GM04504 (cell line): ENCODE data around the gene PARP3.

Experiments used
- DNase-seq: peaks from one replicate; pipeline ENCODE4 v3.0.0-alpha.2; 2012; ENCODE audit warnings: low read depth

Gene PARP3

GRCh38 chr3:51966922-51967383, 24.8 kb downstream of the PARP3 start:
- no peak for DNase-seq

- DNase-seq, result no peak
These were observed 25.4 kb downstream of the PARP3 start, which contains the start of gene PCBP4 for GRCh38 chr3:51967384-51968169. PCBP4 (minus strand) TSS chr3:51967454; CDS start chr3:51961240, 6,214 bp downstream.

DNA sequence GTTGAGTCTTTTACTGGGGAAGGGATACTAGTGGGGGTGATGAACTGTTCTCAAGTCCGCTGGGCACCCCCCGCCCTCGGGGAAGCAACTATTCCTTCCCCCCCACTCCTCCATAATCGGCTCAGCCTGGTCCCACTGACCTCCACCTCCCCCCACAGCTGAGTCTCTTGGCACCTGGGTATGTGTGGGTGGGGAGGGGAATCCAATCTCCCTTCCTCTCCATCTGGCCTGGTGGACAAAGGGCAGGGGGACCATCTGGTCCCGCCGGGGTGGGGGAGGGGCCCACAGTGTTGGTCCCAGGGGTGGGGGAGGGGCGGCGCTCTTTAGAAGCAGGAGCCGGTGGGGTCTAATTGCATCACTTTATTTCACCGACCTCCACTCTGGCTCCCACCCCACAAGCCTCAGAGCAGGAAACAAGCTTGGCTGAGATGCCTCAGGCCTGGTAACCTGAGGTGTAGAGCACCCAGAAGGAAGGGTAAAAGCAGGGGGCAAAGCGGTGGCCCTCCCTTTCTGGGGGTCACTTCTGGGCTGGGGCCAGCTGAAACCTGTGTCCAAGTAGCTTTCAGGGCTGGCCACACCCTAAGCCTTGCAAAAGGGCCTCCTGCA, 26.1 kb downstream of the PARP3 start:
- DNase-seq, result no peak

DNA sequence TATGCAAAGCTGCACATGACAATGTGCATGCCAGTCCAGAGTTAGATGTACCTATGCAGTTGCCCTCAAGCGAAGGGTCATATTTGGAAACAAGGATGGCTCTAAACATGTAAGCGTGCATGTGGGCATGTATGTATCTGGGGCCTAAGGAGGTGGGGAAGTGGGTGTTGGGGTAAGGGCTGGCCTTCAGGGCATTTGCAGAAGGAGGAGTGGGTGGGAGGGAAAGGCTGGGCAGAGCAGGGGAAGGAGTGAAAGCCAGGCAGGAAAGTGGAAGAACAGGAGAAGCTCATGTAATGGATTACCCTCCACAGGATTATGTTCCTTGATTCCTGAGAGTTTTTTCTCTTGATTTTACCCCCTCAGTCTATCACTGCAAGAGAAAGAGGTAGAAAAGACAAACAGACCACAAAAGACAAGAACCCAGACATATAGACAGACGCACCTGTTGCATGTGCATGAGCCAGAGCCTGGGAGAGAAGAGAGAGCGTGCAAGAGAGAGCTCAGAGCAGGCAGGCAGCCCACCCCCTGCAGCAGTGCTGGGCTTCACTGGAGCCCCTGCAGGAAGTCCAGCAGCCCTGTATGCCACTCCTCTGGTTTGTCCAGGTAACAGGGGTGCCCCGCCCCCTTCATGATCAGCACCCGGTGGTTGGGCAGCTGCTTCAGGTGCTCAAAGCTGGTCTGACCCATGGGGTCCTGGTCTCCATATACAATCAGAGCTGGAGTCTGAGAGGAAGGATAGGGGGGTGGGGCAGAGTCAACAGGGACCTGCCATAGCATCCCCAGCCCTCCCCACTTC, 26.9 kb downstream of the PARP3 start:
- no peak for DNase-seq

GRCh38 chr3:51969841-51970240, 27.7 kb downstream of the PARP3 start:
- no peak for DNase-seq

DNA sequence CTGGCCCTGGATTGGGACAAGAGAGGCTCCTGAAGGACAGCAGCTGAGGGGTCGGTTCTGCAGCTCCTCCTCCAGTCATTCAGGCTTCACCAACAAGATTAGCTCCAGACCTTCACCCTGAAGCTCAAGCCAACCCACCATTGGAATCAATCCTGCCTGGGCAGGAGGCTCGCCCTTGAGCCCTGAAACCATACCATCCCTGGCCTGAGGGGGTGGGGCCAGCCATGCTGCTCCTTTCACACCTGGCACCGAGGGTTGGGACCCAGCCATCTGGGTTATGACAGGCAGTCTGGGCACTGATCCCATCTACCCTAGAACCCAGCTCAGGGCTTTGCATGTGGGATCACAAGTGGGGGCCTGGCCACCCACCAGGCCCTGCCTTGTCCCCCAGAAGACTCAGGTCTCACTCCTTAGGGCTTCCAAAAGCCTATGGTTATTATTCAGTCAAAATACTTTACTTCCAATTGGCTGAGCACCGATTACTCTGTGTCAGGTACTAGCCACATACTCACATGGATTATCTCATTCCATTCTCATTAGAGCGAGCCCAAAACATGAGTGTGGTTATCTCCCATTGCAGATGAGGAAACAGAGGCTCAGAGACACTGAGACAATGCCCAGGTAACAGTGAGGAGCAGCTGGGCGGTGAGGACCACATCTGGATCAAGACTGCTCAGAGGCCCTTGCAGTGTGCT, 28.6 kb downstream of the PARP3 start:
- no peak for DNase-seq

GRCh38 chr3:51971350-51971749, 29.2 kb downstream of the PARP3 start:
- no peak for DNase-seq

DNA sequence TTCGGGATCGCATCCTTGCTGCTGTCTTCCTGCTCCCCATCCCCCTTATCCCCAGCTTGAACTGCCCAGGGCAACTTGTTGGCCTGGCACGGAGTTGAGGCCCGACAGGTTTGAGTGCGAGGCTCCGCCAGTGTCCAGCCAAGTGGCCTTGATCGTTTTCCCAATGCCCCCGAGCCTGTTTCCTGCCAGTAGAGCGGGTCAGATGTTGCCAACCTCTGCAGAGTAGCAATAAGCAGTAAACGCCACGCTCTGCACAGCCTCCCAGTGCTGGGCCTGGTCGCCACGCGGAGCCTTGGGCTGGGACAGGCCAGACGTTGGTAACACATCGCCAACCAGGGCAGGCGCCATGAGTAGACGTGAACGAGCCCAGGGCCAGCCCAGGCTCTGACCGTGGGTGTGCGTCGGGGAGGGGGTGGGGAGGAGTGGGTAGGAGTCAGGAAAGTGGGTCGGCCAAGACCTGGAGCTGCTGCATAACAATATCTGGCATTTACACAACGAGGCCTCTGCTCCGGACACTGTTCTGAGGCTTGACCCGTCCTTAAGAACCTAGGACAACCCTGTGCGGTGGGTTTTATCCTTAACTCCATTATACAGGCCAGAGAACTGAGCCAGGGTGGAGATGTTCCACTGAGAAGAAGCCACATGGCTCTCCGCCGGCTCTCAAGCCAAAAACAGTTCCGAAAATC, 32.3 kb downstream of the PARP3 start:
- DNase-seq, result no peak

DNA sequence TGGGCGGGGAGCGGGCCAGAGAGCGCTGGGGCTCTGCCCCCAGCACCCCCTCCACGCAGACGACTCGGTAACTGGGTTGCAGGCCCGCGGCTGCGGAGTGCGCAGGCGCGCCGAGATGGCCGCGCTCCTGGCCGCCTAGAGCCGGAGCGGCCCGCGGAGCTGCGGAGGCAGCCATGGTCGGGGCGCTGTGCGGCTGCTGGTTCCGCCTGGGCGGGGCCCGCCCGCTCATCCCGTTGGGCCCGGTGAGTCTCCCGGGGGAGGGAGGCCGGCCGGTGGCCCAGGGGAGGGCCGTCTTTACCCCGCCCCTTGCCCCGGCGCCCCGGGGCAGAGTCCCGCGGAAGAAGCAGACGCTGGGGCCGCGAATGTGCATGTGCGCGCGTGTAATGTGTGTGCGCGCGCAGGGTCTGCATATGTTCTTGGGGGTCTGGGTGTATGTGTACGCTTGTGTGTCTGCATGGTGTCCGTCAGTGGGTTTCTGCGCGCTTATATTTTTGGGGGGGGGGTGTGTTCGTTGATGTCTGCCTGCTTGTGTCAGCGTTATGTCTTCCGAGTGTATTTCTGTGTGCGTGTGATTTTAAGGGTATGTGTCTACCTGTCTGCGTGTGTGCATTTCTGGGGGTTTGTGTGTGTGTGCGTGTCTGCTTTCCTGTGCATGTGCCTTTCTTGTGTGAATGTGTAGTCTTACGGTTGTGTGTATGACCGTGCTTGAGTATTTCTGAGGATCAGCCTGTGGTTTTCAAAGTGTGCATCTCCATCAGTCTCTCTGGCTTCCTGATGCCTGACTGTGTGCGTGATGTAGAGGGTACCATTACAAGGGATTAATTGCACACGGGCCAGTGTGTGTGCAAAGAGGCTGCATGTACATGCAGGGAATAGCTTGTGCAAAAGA, 33.0 kb downstream of the PARP3 start, which contains the start of gene ABHD14A:
TSS of gene ABHD14A (plus strand) at position 102 of the 889 bp plus-strand sequence. CDS start at position 174, 72 bp downstream.
- no peak for DNase-seq

- no peak for DNase-seq
These were observed 33.8 kb downstream of the PARP3 start for GRCh38 chr3:51975852-51976549.

DNA sequence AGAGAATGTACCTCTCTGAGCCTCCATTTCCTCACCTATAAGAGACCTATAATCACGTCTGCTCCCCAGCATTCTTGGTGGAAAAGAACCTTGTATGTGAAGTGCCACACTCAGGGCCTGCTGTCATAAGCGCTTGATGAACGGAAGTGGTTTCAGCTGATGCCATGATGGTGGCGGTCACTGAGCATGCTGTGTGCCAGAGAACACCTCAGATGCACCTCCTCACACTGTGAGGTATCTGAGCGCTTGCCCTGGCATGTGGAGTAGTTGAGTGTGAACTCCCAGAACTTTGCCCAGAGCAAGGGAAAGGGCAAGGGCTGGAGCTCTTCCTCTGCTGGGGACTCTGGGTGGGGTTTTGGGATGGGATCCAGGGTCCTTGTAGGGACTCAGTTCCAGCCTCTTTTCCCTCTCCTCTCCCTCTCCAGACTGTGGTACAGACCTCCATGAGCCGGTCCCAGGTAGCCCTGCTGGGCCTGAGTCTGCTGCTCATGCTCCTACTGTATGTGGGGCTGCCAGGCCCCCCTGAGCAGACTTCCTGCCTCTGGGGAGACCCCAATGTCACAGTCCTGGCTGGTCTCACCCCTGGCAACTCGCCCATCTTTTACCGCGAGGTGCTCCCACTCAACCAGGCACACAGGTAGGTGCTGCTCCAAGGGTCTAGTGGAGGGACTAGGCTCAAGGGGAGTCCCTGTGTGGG, 35.4 kb downstream of the PARP3 start:
- no peak for DNase-seq

DNA sequence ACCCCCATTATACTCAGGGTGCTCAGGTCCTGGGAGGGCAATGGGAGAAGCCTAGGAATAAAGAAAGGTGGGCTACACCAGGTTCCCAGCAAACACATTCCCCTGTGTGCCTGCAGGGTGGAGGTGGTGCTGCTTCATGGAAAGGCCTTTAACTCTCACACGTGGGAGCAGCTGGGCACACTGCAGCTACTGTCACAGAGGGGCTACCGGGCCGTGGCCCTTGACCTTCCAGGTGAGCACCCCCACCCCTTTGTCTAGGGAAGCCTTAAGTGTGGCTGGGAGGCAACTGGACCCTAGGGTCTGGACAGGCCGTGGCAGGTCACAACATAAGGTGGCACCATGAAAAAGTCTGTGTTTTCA, 36.0 kb downstream of the PARP3 start:
- DNase-seq, result no peak

GRCh38 chr3:51980253-51980652, 38.1 kb downstream of the PARP3 start:
- no peak for DNase-seq

DNA sequence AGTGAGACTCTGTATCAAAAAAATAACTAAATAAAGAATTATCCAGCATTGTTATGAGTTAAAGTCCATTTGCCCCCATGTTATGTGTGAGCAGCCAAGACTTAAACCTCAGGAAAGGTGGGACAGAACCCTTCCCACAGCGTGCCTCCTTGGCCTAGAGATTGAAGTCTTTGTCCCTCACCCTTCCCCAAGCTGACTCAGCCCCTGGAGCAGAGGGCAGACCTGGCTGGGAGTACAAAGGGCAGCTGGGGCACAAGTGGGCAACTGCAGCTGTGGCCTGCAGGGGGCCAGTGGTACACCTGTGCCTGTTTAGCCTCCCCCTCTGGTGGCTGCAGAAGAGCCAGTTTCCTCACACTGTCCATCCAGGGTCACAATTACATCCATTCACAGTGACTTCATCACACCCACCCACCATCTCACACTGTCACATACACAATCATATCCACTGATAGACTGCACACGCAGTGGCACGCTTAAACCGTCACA, 40.2 kb downstream of the PARP3 start:
- no peak for DNase-seq

DNA sequence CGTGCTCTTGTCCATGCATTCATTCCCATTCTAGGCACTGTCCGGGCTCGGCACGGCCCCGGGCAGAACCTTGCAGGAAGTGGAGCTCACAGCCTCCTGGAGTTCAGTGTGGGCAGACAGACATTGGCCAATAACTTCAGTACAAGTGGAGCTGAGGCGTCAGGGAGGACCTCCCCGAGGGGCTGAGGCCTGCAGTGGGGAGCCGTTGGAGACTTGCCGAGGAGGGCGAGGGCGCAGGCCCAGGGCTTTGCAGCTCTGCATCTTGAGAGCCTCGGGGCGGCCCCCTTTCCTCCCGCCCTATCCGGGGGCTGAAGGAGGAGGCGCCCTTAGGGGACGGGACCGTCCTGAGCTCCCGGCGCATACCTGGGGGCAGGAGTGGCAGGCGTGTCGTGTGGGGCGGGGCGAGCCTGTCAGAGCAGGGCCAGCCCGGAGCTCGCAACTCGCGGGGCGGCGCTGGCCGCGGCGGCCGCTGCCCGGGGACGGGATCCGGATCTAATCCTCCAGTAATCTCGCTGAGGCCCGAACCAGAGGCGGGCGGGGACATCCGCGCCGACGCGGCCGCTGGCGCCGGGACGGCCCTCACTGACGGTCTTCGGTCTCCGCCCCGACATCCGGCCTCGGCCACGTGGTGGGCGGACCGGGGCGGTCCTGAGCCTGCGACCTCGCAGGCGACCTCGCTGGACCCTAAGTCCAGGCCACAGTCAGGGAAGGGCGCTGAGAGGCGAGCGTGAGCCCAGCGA, 40.8 kb downstream of the PARP3 start, which contains the start of gene ACY1:
TSS of gene ACY1 (plus strand) at position 698 of the 740 bp plus-strand sequence. CDS start 530 bp downstream, outside the sequence.
- DNase-seq, result peak; percentile 76

DNA sequence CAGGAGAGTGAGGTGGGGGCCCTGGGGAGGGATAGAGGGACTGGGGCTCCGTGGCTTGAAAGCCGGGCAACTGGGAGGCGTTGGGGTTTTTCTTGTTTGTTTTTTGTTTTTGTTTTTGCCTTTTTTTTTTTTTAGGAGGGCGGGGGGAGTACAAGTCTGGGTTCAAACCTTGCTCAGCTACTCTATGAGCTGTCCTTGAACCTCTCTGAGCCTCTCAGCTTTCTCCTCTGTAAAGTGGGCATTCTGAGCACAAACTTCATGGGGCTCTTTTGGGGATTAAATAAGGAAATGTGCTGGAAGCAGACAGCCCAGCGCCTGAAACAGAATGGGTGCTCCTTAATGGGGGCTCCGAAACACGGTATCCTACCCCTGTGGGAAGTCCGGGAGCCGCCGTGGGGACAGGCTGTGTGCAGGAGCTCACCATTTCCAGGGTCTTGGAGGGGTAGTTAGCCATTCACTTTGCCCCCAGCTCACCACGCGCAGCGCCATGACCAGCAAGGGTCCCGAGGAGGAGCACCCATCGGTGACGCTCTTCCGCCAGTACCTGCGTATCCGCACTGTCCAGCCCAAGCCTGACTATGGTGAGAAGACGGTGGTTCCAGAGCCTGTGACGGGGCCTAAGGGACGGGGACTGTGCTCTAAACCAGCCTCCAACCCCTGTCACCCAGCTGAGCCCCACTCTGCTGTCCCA, 41.6 kb downstream of the PARP3 start:
- no peak for DNase-seq

DNA sequence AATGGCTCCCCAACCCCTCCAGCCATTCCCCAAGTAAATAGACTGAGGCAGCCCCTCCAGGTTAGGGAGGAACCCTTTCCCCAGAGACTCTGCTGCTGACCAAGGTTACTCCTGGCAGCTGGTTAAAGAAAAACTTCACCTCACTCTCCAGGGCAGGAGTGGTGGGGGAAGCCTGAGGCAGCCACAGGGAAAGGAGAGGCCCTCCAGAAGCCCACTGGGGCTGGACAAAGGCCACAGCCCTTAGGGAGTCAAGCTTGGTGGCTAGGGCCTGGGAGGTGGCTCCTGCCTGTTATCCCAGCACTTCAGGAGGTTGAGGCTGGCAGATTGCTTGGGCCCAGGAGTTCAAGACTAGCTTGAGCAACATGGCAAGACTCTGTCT, 42.1 kb downstream of the PARP3 start:
- DNase-seq, result no peak

DNA sequence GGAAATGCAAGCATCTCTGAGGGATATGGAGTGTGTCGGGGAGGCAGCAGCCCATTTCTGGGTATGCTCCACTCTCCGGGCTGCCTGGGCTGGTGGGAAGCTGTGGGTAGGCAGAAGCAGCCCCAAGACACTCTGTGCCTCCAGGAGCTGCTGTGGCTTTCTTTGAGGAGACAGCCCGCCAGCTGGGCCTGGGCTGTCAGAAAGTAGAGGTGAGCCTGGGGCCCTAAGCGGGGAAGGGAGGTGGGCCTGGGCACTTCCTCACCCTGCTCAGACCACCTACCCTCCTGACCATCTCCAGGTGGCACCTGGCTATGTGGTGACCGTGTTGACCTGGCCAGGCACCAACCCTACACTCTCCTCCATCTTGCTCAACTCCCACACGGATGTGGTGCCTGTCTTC, 42.9 kb downstream of the PARP3 start:
- DNase-seq, result no peak
